Activated CD4-positive, alpha-beta T cell treated with anti-CD3 and anti-CD28 coated beads, Interleukin-2, amount 10 ng/mL, durations not matched to agents 7 days and 5 days (primary cell): ENCODE results near the gene TMEM225B. TPM values are rescaled to one million over a fixed set of nuclear protein-coding genes. Genes with fewer than 3 reads are reported as not detected.

Experiments used
- CTCF ChIA-PET: fragments of 350-600 bp; sonication (Branson Sonifier 250); formaldehyde crosslinking; loops from one replicate; lab custom pipeline; 2021; ENCODE audit warnings: antibody characterized with exemption; lab: Charles Lee
- POLR2A ChIA-PET: fragments of 350-600 bp; sonication (Branson Sonifier 250); formaldehyde crosslinking; loops from one replicate; lab custom pipeline; 2021; ENCODE audit warnings: antibody characterized with exemption; lab: Charles Lee
- DNase-seq: peaks from one replicate; pipeline ENCODE4 v3.0.0-alpha.2; 2020
- H3K27ac Mint-ChIP-seq: one replicate; pipeline ENCODE4 v1.8.0; 2021; ENCODE audit warnings: mild to moderate bottlenecking, moderate library complexity, mixed read lengths
- H3K27me3 Mint-ChIP-seq: one replicate; pipeline ENCODE4 v1.8.0; 2021; ENCODE audit warnings: mixed read lengths
- H3K36me3 Mint-ChIP-seq: one replicate; pipeline ENCODE4 v1.8.0; 2021; ENCODE audit warnings: low read depth, mixed read lengths
- H3K4me1 Mint-ChIP-seq: one replicate; pipeline ENCODE4 v1.8.0; 2021; ENCODE audit warnings: mixed read lengths
- H3K4me3 Mint-ChIP-seq: one replicate; pipeline ENCODE4 v1.8.0; 2021; ENCODE audit warnings: mild to moderate bottlenecking, moderate library complexity, mixed read lengths
- H3K9me3 Mint-ChIP-seq: one replicate; pipeline ENCODE4 v1.8.0; 2021; ENCODE audit warnings: mixed read lengths
- total RNA-seq, 2 experiments: library from RNA; stranded (reverse); gene quantifications; one replicate each; pipeline ENCODE4 v1.2.3, GENCODE V29; 2021

Gene TMEM225B
- total RNA-seq, 2 experiments from 2014 or later: 1.2 to 1.3 TPM

DNA sequence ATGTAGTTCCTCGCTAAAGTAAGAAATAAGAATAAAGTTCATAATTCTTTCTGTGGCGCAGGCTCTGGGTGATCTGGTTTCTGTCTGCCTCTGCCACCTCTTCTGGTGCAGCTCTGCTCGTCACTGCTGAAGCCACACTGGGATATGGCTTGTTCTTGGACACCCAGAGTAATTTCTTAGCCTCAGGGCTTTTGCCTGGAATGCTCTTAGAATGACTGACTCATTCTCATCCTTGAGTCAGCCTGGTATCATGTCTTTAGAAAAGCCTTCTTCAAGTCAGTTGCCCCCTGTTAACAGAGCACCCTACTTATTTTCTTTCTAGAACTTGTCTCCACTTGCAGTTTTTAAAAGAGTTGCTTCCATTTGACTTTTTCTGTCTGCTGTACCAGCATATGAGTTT lies 20.7 kb downstream of the TMEM225B start:
- Mint-ChIP-seq H3K4me1 (peaks cover 77% of the 10 kb centered on the region), H3K27ac (peak overlapping the region; percentile 78), H3K4me3 (peak overlapping the region; percentile 98), H3K27me3 (peaks cover 5% of the 10 kb centered on the region), H3K9me3 (peaks cover 4% of the 10 kb centered on the region), H3K36me3 (peaks cover 57% of the 10 kb centered on the region)
- DNase-seq: no peak
- POLR2A ChIA-PET: no interaction called here
- CTCF ChIA-PET: no interaction called here

GRCh38 chr7:99619571-99620130 lies 21.6 kb downstream of the TMEM225B start:
- peaks cover 66% of the 10 kb centered on the region for H3K36me3 Mint-ChIP-seq
- peaks cover 82% of the 10 kb centered on the region for H3K4me1 Mint-ChIP-seq
- H3K27me3 Mint-ChIP-seq: peaks cover 5% of the 10 kb centered on the region
- H3K4me3 Mint-ChIP-seq: no peak overlapping the region
- POLR2A ChIA-PET: no interaction called here
- CTCF ChIA-PET: no interaction called here
- no peak for DNase-seq
- peak overlapping the region; percentile 27 for H3K27ac Mint-ChIP-seq
- H3K9me3 Mint-ChIP-seq: peaks cover 4% of the 10 kb centered on the region

GRCh38 chr7:99621271-99621670 lies 23.2 kb downstream of the TMEM225B start:
- Mint-ChIP-seq H3K9me3 (no peaks in the 10 kb centered on the region), H3K36me3 (peaks cover 76% of the 10 kb centered on the region), H3K27ac (peak overlapping the region; percentile 15), H3K4me3 (no peak overlapping the region), H3K27me3 (no peaks in the 10 kb centered on the region), H3K4me1 (peaks cover 86% of the 10 kb centered on the region)
- ChIA-PET POLR2A (interaction anchor here (0.6 kb wide), 1 partner anchor 12 kb away, joined by 3 read pairs; no protein-coding TSS in a partner anchor), CTCF (no interaction called here)
- DNase-seq: no peak

DNA sequence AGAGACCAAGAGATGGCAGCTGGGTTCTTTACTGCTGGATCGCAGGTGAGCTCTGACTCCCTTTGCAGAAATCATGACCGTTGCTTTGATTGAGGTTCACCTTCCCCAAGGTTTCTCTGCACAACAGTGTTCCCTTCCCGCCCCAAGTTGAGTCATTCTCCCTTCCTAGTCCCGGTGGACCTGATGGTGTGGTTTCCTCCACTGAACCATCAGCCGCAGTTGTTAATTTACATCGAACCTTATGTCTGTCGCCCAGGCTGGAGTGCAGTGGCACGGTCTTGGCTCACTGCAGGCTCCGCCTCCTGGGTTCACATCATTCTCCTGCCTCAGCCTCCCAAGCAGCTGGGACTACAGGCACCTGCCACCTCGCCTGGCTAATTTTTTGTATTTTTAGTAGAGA lies 24.5 kb downstream of the TMEM225B start:
- ChIA-PET POLR2A (no interaction called here), CTCF (no interaction called here)
- Mint-ChIP-seq H3K4me1 (peaks cover 81% of the 10 kb centered on the region), H3K4me3 (no peak overlapping the region), H3K27ac (peak overlapping the region; percentile 61), H3K27me3 (no peaks in the 10 kb centered on the region), H3K36me3 (peaks cover 81% of the 10 kb centered on the region), H3K9me3 (no peaks in the 10 kb centered on the region)
- DNase-seq: no peak

DNA sequence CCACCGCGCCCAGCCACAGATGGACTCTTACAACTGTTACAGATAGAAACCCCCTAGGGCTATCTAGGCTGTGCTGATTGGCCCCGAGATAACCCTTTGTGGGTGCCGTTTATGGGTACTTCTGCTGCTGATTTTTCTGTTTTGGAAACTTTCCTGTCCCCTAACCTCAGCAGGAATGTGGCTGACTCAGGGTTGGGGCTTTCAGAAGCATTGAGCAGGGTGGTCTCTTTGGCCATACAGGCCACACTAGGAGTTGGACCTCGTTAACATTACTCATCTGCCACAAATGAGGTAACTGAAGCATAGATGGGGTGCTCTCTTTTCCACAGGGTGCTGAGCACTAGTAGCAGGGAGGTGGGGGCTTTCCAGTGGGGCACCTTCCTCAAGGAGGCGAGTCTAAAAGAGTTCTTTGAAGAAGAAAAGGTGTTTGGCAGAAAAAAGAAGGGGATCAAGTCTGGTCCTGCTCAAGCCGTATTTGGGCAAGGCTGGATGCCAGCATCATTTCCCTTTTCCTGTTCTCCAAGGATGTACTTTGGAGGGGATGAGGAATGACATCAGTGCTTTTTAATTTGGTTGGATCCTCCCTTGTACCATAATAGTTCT lies 25.1 kb downstream of the TMEM225B start:
- ChIA-PET CTCF (interaction anchor here (0.6 to 1.3 kb wide), 3 partner anchors 11 to 826 kb away, joined by 3 read pairs; no protein-coding TSS in a partner anchor), POLR2A (no interaction called here)
- no peaks in the 10 kb centered on the region for H3K9me3 Mint-ChIP-seq
- H3K27ac Mint-ChIP-seq: peak overlapping the region; percentile 94
- H3K27me3 Mint-ChIP-seq: no peaks in the 10 kb centered on the region
- H3K4me3 Mint-ChIP-seq: peak overlapping the region; percentile 76
- peaks cover 76% of the 10 kb centered on the region for H3K4me1 Mint-ChIP-seq
- H3K36me3 Mint-ChIP-seq: peaks cover 86% of the 10 kb centered on the region
- peak; percentile 13 for DNase-seq

GRCh38 chr7:99623702-99624447 lies 25.8 kb downstream of the TMEM225B start:
- DNase-seq: peak; percentile 20
- H3K4me1 Mint-ChIP-seq: peaks cover 70% of the 10 kb centered on the region
- peaks cover 88% of the 10 kb centered on the region for H3K36me3 Mint-ChIP-seq
- POLR2A ChIA-PET: interaction anchor here (0.8 kb wide), 1 partner anchor 26 kb away, joined by 3 read pairs; no protein-coding TSS in a partner anchor
- CTCF ChIA-PET: interaction anchor here (0.6 to 1.3 kb wide), 8 partner anchors 9 to 826 kb away, joined by 3 to 5 read pairs (median 3); no protein-coding TSS in a partner anchor
- H3K9me3 Mint-ChIP-seq: no peaks in the 10 kb centered on the region
- H3K4me3 Mint-ChIP-seq: peak overlapping the region; percentile 76
- H3K27me3 Mint-ChIP-seq: no peaks in the 10 kb centered on the region
- H3K27ac Mint-ChIP-seq: peak overlapping the region; percentile 94

- H3K4me3 Mint-ChIP-seq: peak overlapping the region; percentile 76
- peaks cover 86% of the 10 kb centered on the region for H3K36me3 Mint-ChIP-seq
- POLR2A ChIA-PET: interaction anchor here (0.5 to 0.8 kb wide), 2 partner anchors 25 to 534 kb away, joined by 3 to 4 read pairs; partner anchors contain the start of gene TRAPPC14
- peak; percentile 84 for DNase-seq
- peaks cover 64% of the 10 kb centered on the region for H3K4me1 Mint-ChIP-seq
- CTCF ChIA-PET: interaction anchor here (0.8 to 1.3 kb wide), 6 partner anchors 10 to 310 kb away, joined by 3 to 5 read pairs (median 3); no protein-coding TSS in a partner anchor
- no peaks in the 10 kb centered on the region for H3K9me3 Mint-ChIP-seq
- peak overlapping the region; percentile 94 for H3K27ac Mint-ChIP-seq
- no peaks in the 10 kb centered on the region for H3K27me3 Mint-ChIP-seq
Observed at GRCh38 chr7:99624484-99624883, 26.4 kb downstream of the TMEM225B start.

DNA sequence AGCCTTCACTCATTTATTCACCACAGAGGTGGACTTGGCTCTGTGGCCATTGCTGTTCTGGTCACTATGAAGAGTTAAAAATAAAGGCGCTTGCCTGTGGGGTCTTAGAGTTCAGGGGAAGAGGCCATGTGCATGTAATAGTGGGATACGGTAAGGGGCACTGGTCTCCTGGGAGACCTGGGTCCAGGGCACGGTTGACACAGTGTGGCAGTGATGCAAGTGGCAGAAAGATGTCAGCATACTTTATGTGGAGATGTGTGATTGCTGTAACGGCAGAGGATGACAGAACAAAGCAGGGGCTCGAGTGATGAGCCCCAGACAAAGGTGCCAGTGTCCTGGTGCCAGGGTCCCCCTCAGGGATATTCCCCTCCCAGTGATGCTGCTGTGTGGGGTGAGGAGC lies 27.3 kb downstream of the TMEM225B start:
- Mint-ChIP-seq H3K4me3 (peak overlapping the region; percentile 76), H3K4me1 (peaks cover 61% of the 10 kb centered on the region), H3K27ac (peak overlapping the region; percentile 94), H3K27me3 (no peaks in the 10 kb centered on the region), H3K36me3 (peaks cover 84% of the 10 kb centered on the region), H3K9me3 (no peaks in the 10 kb centered on the region)
- DNase-seq: no peak
- ChIA-PET CTCF (interaction anchor here (0.5 to 1.4 kb wide), 2 partner anchors 8 to 113 kb away, joined by 3 read pairs; partner anchors contain the start of gene ZSCAN25), POLR2A (no interaction called here)

DNA sequence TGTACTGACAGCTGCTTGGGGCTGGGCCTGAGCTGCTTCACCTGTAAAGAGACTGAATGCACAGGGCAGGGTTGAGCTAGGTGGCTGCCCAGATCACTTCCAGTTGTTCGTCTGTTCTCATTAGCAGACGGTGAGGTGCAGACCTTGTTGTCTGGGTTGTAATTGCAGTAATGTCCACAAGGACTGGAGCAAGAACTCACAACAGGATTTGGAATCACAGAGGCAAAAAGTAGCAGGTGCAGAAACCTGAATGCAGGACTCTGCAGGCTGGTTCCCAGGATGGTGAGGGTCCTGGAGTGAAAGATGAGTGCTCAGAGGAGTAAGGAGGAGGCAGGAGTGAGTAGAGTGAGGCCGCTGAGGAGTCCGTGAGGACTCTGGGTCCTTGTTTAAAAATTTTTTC lies 27.9 kb downstream of the TMEM225B start:
- H3K27ac Mint-ChIP-seq: peak overlapping the region; percentile 94
- ChIA-PET POLR2A (no interaction called here), CTCF (interaction anchor here (1.4 kb wide), 1 partner anchor 9 kb away, joined by 3 read pairs; the partner anchor contains the start of gene ZSCAN25)
- no peak overlapping the region for H3K4me3 Mint-ChIP-seq
- no peaks in the 10 kb centered on the region for H3K9me3 Mint-ChIP-seq
- peaks cover 61% of the 10 kb centered on the region for H3K4me1 Mint-ChIP-seq
- peaks cover 84% of the 10 kb centered on the region for H3K36me3 Mint-ChIP-seq
- no peak for DNase-seq
- no peaks in the 10 kb centered on the region for H3K27me3 Mint-ChIP-seq

DNA sequence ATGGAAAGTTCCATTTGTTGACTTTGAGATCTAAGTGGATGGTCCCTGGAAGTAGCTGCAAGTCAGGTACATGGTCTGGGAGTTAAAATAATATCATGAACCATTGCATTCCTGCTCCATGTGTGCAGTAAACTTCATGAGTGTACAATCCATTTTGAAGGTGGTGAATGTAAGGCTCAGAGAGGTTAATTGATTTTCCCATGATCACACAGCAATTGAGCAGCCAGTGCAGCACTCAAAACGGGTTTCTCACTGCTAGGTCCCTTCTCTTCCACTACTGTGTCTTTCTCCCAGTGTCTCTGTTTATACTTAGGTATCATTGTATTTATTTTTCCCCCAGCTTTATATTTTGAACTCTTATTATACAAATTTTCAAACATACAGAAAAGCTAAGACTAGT lies 28.6 kb downstream of the TMEM225B start:
- H3K4me1 Mint-ChIP-seq: peaks cover 57% of the 10 kb centered on the region
- ChIA-PET CTCF (interaction anchor here (1.4 kb wide), 1 partner anchor 10 kb away, joined by 3 read pairs; the partner anchor contains the start of gene ZSCAN25), POLR2A (no interaction called here)
- no peaks in the 10 kb centered on the region for H3K9me3 Mint-ChIP-seq
- H3K36me3 Mint-ChIP-seq: peaks cover 81% of the 10 kb centered on the region
- peak overlapping the region; percentile 63 for H3K27ac Mint-ChIP-seq
- H3K4me3 Mint-ChIP-seq: no peak overlapping the region
- no peak for DNase-seq
- no peaks in the 10 kb centered on the region for H3K27me3 Mint-ChIP-seq

DNA sequence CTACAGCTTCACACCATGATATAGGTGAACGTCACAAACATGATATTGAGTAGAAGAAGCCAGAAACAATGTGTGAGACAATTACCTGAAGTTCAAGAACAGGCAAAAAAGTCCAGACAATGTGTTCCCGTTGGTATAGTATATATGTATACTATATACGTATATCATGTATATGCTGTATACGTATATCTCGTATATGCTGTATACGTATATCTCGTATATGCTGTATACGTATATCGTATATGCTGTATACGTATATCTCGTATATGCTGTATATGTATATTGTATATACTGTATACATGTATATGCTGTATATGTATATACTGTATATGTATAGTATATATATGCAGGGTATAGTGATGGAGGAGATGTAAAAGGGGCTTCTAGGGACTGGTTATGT lies 29.4 kb downstream of the TMEM225B start:
- no peaks in the 10 kb centered on the region for H3K9me3 Mint-ChIP-seq
- H3K27me3 Mint-ChIP-seq: no peaks in the 10 kb centered on the region
- H3K4me3 Mint-ChIP-seq: no peak overlapping the region
- peaks cover 53% of the 10 kb centered on the region for H3K4me1 Mint-ChIP-seq
- no peak overlapping the region for H3K27ac Mint-ChIP-seq
- no peak for DNase-seq
- ChIA-PET POLR2A (no interaction called here), CTCF (no interaction called here)
- peaks cover 81% of the 10 kb centered on the region for H3K36me3 Mint-ChIP-seq

DNA sequence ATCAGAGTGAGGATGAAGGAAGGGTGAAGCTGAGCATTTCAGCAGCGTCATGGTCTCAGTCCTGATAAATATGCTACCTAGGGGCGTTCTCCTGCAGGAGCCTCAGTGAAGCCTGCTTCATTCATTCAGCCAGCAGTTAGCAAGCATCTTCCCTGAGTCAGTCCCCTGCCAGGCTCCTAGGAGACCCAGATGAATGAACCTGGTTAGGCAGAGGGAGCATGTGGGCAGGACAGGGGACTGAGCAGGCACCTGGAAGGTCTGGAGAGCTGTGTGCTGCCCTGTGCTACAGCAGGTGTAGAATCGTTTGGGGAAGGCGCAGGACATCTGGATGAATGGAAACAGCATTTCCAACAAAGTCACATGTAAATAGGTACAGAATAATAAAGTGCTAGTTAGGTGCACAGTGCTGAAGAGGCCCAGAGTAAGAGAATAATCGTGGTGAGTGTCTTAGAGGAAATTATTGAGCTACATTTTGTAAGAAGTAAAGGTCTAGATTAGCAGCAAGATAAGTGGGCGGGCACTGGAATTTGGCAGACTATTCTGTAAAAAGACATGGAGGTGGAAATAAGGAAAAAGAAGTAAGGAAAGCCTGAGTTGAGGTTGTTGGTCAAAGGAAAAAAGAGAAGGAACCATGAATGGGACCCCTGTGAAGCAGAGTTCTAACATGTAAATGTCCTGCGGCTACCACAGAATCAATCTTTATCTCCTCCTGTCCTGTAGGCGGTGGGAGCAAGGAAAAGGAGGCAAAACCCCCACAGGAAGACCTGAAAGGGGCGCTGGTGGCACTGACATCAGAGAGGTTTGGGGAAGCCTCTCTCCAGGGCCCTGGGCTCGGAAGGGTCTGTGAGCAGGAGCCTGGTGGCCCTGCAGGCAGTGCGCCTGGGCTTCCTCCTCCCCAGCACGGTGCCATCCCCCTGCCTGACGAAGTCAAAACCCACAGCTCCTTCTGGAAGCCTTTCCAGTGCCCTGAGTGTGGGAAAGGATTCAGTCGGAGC lies 30.7 kb downstream of the TMEM225B start:
- peaks cover 77% of the 10 kb centered on the region for H3K36me3 Mint-ChIP-seq
- no peak overlapping the region for H3K4me3 Mint-ChIP-seq

More for the DNA sequence above, 30.7 kb downstream of the TMEM225B start:
- Mint-ChIP-seq H3K27ac (no peak overlapping the region), H3K27me3 (no peaks in the 10 kb centered on the region), H3K4me1 (peaks cover 40% of the 10 kb centered on the region), H3K9me3 (no peaks in the 10 kb centered on the region)
- ChIA-PET CTCF (interaction anchor here (0.5 kb wide), 1 partner anchor 181 kb away, joined by 3 read pairs; no protein-coding TSS in a partner anchor), POLR2A (no interaction called here)
- DNase-seq: no peak
